AG09309 (cell line): Measurements from ENCODE around the gene AZU1.

ENCODE experiments used
- DNase-seq: peaks from one replicate; pipeline ENCODE4 v3.0.0-alpha.2; 2010; ENCODE audit warnings: low read depth
- H3K4me3 ChIP-seq: 2 replicates; pipeline ENCODE4 v1.5.1; 2011; ENCODE audit warnings: mild to moderate bottlenecking, low read depth, low read length, moderate library complexity; ENCODE audit not compliant: control insufficient read depth
- TF ChIP-seq, protein P1 (sequence below): IDR thresholded peaks from 2 replicates; pipeline ENCODE4 v1.5.1; 2011; ENCODE audit warnings: mild to moderate bottlenecking, low read depth, low read length, inconsistent platforms; ENCODE audit not compliant: insufficient read depth, control insufficient read depth; ENCODE audit errors: missing control alignments

The AZU1 gene

DNA sequence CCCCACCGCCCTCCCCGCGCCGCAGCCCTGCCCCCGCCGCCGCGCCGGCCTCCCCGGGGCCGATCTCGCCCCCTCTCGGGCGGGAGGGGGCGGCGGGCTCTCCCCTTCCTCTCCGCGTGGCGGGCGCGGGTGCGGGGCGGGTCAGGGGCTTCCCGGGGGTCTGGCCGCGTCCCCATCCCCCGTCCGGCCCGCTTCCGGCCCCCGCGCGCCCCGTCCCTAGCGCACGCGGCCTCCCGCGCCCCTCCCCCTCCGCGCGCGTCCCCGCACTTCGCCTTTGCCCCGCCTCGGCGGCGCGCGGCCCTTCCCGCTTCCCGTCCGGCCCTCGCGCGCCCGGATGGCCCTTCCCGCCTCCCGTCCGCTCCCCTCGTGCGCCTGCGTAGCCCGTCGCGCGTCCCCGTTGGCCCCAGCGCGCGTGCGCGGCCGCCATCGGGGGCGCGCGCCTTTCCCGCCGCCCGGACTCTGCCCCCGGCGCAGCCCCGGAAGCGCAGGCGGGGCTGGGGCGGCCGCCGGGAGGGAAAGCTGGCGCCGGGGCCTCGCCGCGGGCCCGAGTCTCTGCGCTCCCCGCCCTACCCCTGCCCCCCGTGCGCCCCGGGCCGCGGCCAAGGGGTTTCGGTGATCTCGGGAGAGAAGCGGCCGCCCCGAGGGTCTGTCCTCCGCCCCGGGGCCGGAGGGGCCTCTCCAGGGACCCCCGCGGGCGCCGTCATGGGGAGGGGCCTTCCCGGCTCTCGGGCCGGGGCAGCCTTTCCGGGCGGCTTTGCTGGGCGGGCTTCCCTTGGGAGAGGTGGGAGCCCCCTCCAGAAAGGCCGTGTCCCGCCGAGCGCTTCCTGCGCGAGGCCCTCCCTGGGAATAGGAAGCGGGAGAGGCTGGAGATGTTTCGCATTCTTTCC is 29.9 kb upstream of the AZU1 start:
- TF ChIP-seq, protein P1, sequence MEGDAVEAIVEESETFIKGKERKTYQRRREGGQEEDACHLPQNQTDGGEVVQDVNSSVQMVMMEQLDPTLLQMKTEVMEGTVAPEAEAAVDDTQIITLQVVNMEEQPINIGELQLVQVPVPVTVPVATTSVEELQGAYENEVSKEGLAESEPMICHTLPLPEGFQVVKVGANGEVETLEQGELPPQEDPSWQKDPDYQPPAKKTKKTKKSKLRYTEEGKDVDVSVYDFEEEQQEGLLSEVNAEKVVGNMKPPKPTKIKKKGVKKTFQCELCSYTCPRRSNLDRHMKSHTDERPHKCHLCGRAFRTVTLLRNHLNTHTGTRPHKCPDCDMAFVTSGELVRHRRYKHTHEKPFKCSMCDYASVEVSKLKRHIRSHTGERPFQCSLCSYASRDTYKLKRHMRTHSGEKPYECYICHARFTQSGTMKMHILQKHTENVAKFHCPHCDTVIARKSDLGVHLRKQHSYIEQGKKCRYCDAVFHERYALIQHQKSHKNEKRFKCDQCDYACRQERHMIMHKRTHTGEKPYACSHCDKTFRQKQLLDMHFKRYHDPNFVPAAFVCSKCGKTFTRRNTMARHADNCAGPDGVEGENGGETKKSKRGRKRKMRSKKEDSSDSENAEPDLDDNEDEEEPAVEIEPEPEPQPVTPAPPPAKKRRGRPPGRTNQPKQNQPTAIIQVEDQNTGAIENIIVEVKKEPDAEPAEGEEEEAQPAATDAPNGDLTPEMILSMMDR: no peak
- peak overlapping the region; percentile 71 for H3K4me3 ChIP-seq
- DNase-seq: peak; percentile 37

DNA sequence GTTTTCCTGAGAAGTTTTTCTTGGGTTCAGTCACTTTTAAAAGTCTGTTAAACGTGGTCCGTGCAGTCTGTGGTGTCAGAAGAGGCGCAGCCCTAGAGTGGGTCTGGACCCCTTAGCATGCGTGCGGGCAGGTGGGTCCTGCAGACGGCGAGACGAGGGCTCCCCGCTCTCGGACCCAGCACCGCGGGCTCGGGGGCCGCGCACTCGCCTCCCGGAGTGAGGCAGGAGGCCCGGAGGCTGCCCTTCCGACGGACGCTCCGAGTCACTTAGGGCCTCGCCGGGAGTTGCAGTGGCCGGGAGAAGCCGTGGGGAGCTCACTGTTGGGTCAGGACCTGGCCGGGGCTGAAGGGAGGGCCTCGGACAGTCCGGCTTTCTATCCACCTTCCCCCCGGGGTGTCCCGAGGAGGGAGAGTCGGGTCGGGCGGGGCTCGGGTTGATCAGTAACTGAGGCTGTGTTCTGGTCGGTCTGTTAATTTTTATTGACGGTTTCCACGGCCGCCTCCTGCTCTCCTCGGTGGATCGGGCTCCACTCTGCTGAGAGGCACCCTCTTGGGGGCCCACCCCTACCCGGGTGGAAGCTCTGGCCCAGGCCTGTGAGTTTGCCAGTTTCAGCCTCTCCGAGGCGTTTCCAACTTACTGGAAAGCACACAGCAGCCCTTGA is 29.1 kb upstream of the AZU1 start:
- H3K4me3 ChIP-seq: peak overlapping the region; percentile 71
- DNase-seq: no peak

DNA sequence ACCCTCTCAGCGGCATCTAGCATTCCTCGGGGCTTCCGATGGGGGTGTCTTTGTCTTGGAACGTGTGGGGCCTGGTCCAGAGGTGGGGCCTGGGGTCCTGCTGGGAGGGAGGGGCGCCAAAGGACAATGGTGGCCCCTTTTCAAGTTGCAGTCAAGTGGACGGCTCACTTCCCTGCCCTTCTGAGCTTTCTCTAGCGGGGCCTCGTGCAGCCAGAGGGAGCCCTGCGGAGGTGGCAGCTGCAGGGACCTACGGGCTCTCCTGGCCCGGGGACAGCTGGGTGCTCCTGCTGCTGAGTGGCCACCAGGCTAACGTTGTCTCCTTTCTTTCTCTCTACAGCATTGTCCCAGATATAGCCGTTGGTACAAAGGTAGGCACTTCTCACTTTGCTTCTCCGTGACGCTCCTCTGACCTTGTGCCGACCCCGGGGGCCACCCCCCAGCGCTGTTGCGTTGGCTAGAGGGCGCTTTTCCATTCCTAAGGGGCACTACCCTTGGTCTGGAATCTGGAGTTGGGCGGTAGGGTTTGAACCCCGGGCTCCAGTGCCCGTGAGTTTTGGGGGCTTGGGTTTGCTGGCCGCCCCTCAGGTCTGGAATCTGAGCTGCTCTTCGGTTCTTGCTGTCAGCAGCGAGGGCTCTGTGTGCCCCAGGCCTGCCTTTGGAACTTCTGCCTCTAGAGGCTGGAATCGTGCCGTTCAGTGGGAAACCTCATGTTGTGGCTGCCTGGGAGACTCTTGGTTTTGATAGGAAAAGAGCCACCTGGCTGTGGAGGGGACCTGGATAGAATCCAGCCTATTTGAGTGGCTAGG is 28.4 kb upstream of the AZU1 start:
- TF ChIP-seq, protein P1: peak; percentile 30
- H3K4me3 ChIP-seq: peak overlapping the region; percentile 71
- DNase-seq: no peak

More for the DNA sequence above, 29.1 kb upstream of the AZU1 start:
- TF ChIP-seq, protein P1: no peak

DNA sequence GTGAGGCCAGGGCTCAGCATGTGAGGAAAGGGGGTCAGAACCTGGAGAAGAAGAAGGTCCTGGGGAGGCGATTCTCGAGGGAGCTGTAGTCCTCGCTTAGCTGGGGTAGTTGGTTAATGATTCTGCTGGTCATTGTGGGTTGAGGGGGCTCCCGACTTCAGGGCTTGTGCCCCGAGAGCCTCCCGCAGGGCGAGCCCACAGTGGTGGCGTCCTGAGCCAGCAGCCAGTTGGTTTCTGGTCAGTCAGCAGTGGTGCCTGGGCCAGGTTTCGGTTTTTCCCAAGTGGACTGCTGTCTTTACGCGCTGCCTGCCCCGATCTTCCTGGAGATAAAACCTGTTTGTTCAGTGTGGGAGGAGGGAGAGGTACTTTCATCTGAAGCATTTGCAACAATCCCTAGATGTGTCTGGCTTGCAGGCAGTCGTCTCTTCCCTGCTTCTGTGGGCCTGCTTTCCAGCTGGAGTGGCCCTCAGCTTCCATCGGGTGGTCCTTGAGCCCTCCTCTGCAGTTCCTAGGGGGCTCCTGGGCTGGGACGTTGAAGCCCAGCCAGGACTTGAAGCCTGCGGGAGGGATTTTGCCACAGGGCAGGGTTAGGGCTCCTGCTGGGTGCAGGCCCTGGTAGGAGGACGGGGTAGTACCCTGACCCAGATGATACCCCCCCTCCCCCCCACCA is 27.1 kb upstream of the AZU1 start:
- H3K4me3 ChIP-seq: peak overlapping the region; percentile 19
- DNase-seq: no peak
- TF ChIP-seq, protein P1: no peak

DNA sequence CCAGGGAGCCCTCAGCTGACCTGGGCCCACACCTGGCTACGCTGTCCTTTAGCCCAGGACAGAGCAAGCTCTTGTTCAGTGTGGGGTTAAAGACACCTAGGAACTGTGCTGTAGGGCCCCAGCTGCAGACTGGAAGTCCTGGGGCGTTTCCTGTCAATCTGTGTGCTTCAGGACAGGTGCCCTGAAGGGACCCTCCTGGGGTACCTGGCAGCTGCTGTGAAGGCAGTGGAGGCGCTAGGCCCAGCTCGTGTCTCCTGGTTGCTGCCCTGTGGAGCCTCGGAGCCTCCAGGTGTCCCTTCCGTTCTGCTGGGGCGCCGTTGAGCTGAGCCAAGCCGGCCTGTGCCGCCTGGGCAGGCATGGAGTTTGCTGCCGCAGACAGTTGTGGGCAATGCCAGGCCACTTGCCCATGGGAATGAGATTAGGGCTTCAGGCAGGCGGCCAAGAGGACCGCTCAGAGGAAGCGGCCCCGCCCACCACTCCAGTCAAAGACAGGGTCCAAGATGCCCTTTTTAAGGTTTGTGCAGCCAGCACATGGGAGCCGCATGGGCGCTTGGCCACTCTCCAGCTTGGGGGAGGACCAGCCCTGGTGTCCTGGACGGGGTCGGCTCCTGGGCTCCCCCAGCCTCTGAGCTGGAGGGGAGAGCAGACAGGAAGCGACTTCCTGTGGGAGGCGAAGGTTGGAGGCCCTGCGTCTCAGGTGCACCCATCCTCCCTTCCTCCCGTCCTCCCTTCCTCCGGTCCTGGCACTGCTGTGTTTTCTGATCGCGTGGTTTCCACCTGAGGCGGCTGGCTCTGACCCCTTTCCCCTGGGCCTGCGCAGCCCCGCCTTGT is 26.4 kb upstream of the AZU1 start:
- no peak for DNase-seq
- TF ChIP-seq, protein P1: no peak
- H3K4me3 ChIP-seq: peak overlapping the region; percentile 7
